Upper lobe of left lung (tissue), 4 donors: ENCODE results near the gene SLC9A9.

Experiments
- EP300 ChIP-seq, 4 donors: sonication (generic); formaldehyde crosslinking; IDR thresholded peaks; one replicate each; pipeline ENCODE4 v1.5.1; 2017; ENCODE audit warnings: antibody characterized with exemption in 4 of 4, control low read depth in 2 of 4
- POLR2A ChIP-seq, 4 donors: fragments of 450-650 bp; IDR thresholded peaks; one replicate each; pipeline ENCODE4 v1.5.1; 2016 to 2017; ENCODE audit warnings: antibody characterized with exemption in 4 of 4, mild to moderate bottlenecking in 2 of 4
- POLR2AphosphoS5 ChIP-seq, 2 donors: sonication (generic); formaldehyde crosslinking; IDR thresholded peaks; one replicate each; pipeline ENCODE4 v1.5.1; 2017; ENCODE audit warnings: antibody characterized with exemption in 2 of 2
- TF ChIP-seq, protein P1 (sequence below), 6 experiments: fragments of 450-650 bp in 4 of 6; fragments of 200-600 bp in 2 of 6; sonication (generic) in 2 of 6; IDR thresholded peaks; one replicate each; pipeline ENCODE4 v1.5.1; 2016 to 2019; ENCODE audit warnings: antibody characterized with exemption in 6 of 6

- TF ChIP-seq, protein P1, sequence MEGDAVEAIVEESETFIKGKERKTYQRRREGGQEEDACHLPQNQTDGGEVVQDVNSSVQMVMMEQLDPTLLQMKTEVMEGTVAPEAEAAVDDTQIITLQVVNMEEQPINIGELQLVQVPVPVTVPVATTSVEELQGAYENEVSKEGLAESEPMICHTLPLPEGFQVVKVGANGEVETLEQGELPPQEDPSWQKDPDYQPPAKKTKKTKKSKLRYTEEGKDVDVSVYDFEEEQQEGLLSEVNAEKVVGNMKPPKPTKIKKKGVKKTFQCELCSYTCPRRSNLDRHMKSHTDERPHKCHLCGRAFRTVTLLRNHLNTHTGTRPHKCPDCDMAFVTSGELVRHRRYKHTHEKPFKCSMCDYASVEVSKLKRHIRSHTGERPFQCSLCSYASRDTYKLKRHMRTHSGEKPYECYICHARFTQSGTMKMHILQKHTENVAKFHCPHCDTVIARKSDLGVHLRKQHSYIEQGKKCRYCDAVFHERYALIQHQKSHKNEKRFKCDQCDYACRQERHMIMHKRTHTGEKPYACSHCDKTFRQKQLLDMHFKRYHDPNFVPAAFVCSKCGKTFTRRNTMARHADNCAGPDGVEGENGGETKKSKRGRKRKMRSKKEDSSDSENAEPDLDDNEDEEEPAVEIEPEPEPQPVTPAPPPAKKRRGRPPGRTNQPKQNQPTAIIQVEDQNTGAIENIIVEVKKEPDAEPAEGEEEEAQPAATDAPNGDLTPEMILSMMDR (IDR thresholded peaks at IDR 0.05), result no peak
- TF ChIP-seq POLR2A (IDR thresholded peaks at IDR 0.05), result no peak
- no peak for TF ChIP-seq EP300 (IDR thresholded peaks at IDR 0.05)
- no peak for TF ChIP-seq POLR2AphosphoS5 (IDR thresholded peaks at IDR 0.05)
Measured at GRCh38 chr3:143571548-143571947, 276.7 kb downstream of the SLC9A9 start.
